Keratinocyte (primary cell): ENCODE measurements around the gene FCER2. TPM values are rescaled to one million over a fixed set of nuclear protein-coding genes. Genes with fewer than 3 reads are reported as not detected.

Experiments used
- DNase-seq: peaks from one replicate; pipeline ENCODE4 v3.0.0-alpha.2; 2011; ENCODE audit warnings: low read depth, missing footprints, low spot score
- FAIRE-seq: peaks from 2 replicates; lab custom pipeline; 2011; peaks lifted over from hg19 to GRCh38; lab: Jason Lieb, UNC
- H2AFZ ChIP-seq: 2 replicates; pipeline ENCODE4 v1.6.0; 2012; ENCODE audit warnings: low read length, control low read depth, inconsistent platforms; ENCODE audit not compliant: control insufficient read depth
- H3K27ac ChIP-seq: 2 replicates; pipeline ENCODE4 v1.5.1; 2011; ENCODE audit warnings: low read length; ENCODE audit not compliant: control insufficient read depth, insufficient read depth
- H3K27me3 ChIP-seq: 3 replicates; pipeline ENCODE4 v1.6.0; 2011; ENCODE audit warnings: low read length; ENCODE audit not compliant: control insufficient read depth, insufficient read depth; ENCODE audit errors: extremely low read depth
- H3K36me3 ChIP-seq, 2 experiments: 2 replicates in 1 of 2; 3 replicates in 1 of 2; pipeline ENCODE4 v1.5.1; 2011; ENCODE audit warnings: low read length in 2 of 2, mild to moderate bottlenecking in 1 of 2; ENCODE audit not compliant: control insufficient read depth in 2 of 2, insufficient read depth in 2 of 2; ENCODE audit errors: extremely low read depth in 1 of 2
- H3K4me1 ChIP-seq: 3 replicates; pipeline ENCODE4 v1.5.1; 2011; ENCODE audit warnings: low read length; ENCODE audit not compliant: control insufficient read depth, insufficient read depth; ENCODE audit errors: extremely low read depth
- H3K4me2 ChIP-seq: 3 replicates; pipeline ENCODE4 v1.6.0; 2011; ENCODE audit warnings: low read depth, low read length; ENCODE audit not compliant: control insufficient read depth, insufficient read depth; ENCODE audit errors: extremely low read depth
- H3K4me3 ChIP-seq, 3 experiments: fragments of 200-600 bp in 1 of 3; sonication (generic) in 1 of 3; 2 replicates in 2 of 3; 3 replicates in 1 of 3; pipeline ENCODE4 v1.5.1; 2011 to 2016; ENCODE audit warnings: low read length in 3 of 3, mild to moderate bottlenecking in 3 of 3, control low read depth in 2 of 3, inconsistent platforms in 1 of 3, low read depth in 1 of 3, mixed read lengths in 1 of 3, mixed run types in 1 of 3, moderate library complexity in 1 of 3; ENCODE audit not compliant: control insufficient read depth in 2 of 3, insufficient read depth in 2 of 3; ENCODE audit errors: extremely low read depth in 1 of 3
- H3K79me2 ChIP-seq: 2 replicates; pipeline ENCODE4 v1.6.0; 2012; ENCODE audit warnings: low read length; ENCODE audit not compliant: control insufficient read depth, insufficient read depth
- H3K9ac ChIP-seq: 3 replicates; pipeline ENCODE4 v1.6.0; 2011; ENCODE audit warnings: low read length; ENCODE audit not compliant: control insufficient read depth, insufficient read depth; ENCODE audit errors: extremely low read depth
- H3K9me1 ChIP-seq: 3 replicates; pipeline ENCODE4 v1.6.0; 2011; ENCODE audit warnings: low read length; ENCODE audit not compliant: control insufficient read depth, insufficient read depth; ENCODE audit errors: extremely low read depth
- H3K9me3 ChIP-seq: 2 replicates; pipeline ENCODE4 v1.5.1; 2012; ENCODE audit warnings: low read depth, low read length; ENCODE audit not compliant: control insufficient read depth
- H4K20me1 ChIP-seq: 3 replicates; pipeline ENCODE4 v1.6.0; 2011; ENCODE audit warnings: low read length; ENCODE audit not compliant: control insufficient read depth, insufficient read depth; ENCODE audit errors: extremely low read depth
- CTCF ChIP-seq, 3 experiments: IDR thresholded peaks in 1 of 3; conservative IDR thresholded peaks in 1 of 3; optimal IDR thresholded peaks in 1 of 3; 2 replicates in 2 of 3; 3 replicates in 1 of 3; pipeline versions ENCODE3 to v1.5.1; 2011; ENCODE audit warnings: low read length in 3 of 3, mild to moderate bottlenecking in 3 of 3, moderate library complexity in 2 of 3, control low read depth in 1 of 3, inconsistent platforms in 1 of 3; ENCODE audit not compliant: insufficient read depth in 2 of 3; ENCODE audit errors: extremely low read depth in 1 of 3
- EZH2 ChIP-seq: IDR thresholded peaks from one replicate; pipeline ENCODE4 v1.6.1; 2012; ENCODE audit warnings: inconsistent platforms, mild to moderate bottlenecking, low read length, moderate library complexity
- dilution Hi-C: fragments of 300-500 bp; cut with MboI; formaldehyde crosslinking; loops from one replicate; pipeline ENCODE4 v1.7.0; 2020; ENCODE audit warnings: low sequenced_read_pairs; ENCODE audit not compliant: extremely low pct_ligation_motif_present
- polyA plus RNA-seq, 5 experiments: library from polyadenylated mRNA; depleted of rRNA in 3 of 5; stranded (reverse) in 3 of 5; stranded (forward) in 1 of 5; unstranded in 1 of 5; fragments of >200 nt; gene quantifications; 1 replicate in 1 of 5; 2 replicates in 3 of 5; 3 replicates in 1 of 5; pipeline versions ENCODE4 v1.2.1 to v1.2.3, GENCODE V29; 2011 to 2012; ENCODE audit warnings: missing spikeins in 2 of 5, low read depth in 1 of 5, low replicate concordance in 1 of 5

Gene FCER2
- polyA plus RNA-seq, 1 donor (not counting 4 experiments of a cell fraction or from before 2014, with no cell fraction given): not detected

GRCh38 chr19:7676854-7677253 is 25.1 kb downstream of the FCER2 start, which contains the start of gene MCEMP1:
Gene MCEMP1, plus strand, starts transcription at chr19:7677090. Its CDS starts 31 bp downstream, at chr19:7677121.
- H3K4me2 ChIP-seq: no peak within 1 kb of the TSS

GRCh38 chr19:7676376-7676775 is 25.6 kb downstream of the FCER2 start:
- Histone ChIP-seq H2AFZ (no peak overlapping the region), H4K20me1 (no peaks in the 10 kb centered on the region), H3K4me1 (peaks cover 3% of the 10 kb centered on the region), H3K4me2 (no peak overlapping the region), H3K36me3 (no peaks in the 10 kb centered on the region), H3K9me3 (no peaks in the 10 kb centered on the region), H3K27ac (no peak overlapping the region), H3K27me3 (peaks cover 9% of the 10 kb centered on the region), H3K9me1 (no peaks in the 10 kb centered on the region), H3K4me3 (no peak overlapping the region), H3K9ac (no peak overlapping the region), H3K79me2 (peaks cover 6% of the 10 kb centered on the region)
- dilution Hi-C loops: no loop called here
- FAIRE-seq: no peak
- TF ChIP-seq CTCF (optimal IDR thresholded peaks at IDR 0.05 in 1 of 3, IDR thresholded peaks at IDR 0.05 in 1 of 3, conservative IDR thresholded peaks at IDR 0.05 in 1 of 3; ENCODE audit: extremely low read depth in 1 of 3, insufficient read depth in 2 of 3, low read length in 3 of 3) (no peak), EZH2 (no peak)
- DNase-seq: no peak

More at GRCh38 chr19:7676854-7677253, 25.1 kb downstream of the FCER2 start, which contains the start of gene MCEMP1:
- H3K4me3 ChIP-seq: no peak within 1 kb of the TSS
- DNase-seq (no peak), FAIRE-seq (no peak)
- H4K20me1 ChIP-seq: no peaks in the 10 kb centered on the region
- no peaks in the 10 kb centered on the region for H3K36me3 ChIP-seq
- H2AFZ ChIP-seq: no peak within 1 kb of the TSS
- H3K27me3 ChIP-seq: peaks cover 9% of the 10 kb centered on the region
- H3K4me1 ChIP-seq: peaks cover 5% of the 10 kb centered on the region
- TF ChIP-seq EZH2: no peak
- no peak for TF ChIP-seq CTCF (optimal IDR thresholded peaks at IDR 0.05 in 1 of 3, IDR thresholded peaks at IDR 0.05 in 1 of 3, conservative IDR thresholded peaks at IDR 0.05 in 1 of 3; ENCODE audit: extremely low read depth in 1 of 3, insufficient read depth in 2 of 3, low read length in 3 of 3)
- H3K79me2 ChIP-seq: peaks cover 8% of the 10 kb centered on the region
- H3K9ac ChIP-seq: no peak within 1 kb of the TSS
- no peak within 1 kb of the TSS for H3K27ac ChIP-seq
- dilution Hi-C loops: no loop called here
- no peaks in the 10 kb centered on the region for H3K9me3 ChIP-seq
- no peaks in the 10 kb centered on the region for H3K9me1 ChIP-seq
